ENCODE results near the gene KIF2C. TPM values are rescaled to one million over a fixed set of nuclear protein-coding genes. Genes with fewer than 3 reads are reported as not detected.
A peak's percentile ranks its signal among the peaks of the same experiment; 100 is the strongest.

Gene KIF2C
- total RNA-seq, 4 donors from 2014 or later = 0.76 to 4.5 (median 3.7) TPM

- DNase-seq (ENCODE audit: low spot score in 2 of 2) = peak in 1 of 2 donors; percentile 63
- intact Hi-C loops (cut with DNase I; ENCODE audit: low total_unique reads) = no loop called here
- no peak for TF ChIP-seq POLR2A (IDR thresholded peaks at IDR 0.05)
- TF ChIP-seq, protein P1, sequence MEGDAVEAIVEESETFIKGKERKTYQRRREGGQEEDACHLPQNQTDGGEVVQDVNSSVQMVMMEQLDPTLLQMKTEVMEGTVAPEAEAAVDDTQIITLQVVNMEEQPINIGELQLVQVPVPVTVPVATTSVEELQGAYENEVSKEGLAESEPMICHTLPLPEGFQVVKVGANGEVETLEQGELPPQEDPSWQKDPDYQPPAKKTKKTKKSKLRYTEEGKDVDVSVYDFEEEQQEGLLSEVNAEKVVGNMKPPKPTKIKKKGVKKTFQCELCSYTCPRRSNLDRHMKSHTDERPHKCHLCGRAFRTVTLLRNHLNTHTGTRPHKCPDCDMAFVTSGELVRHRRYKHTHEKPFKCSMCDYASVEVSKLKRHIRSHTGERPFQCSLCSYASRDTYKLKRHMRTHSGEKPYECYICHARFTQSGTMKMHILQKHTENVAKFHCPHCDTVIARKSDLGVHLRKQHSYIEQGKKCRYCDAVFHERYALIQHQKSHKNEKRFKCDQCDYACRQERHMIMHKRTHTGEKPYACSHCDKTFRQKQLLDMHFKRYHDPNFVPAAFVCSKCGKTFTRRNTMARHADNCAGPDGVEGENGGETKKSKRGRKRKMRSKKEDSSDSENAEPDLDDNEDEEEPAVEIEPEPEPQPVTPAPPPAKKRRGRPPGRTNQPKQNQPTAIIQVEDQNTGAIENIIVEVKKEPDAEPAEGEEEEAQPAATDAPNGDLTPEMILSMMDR (IDR thresholded peaks at IDR 0.05) = peak in 1 of 3 donors; percentile 51
- H3K4me3 ChIP-seq (ENCODE audit: low read depth, poor library complexity, severe bottlenecking) = no peak overlapping the region
- 9 to 12% methylated on average over 9 of the region's 9 CpGs for WGBS, 2 donors
Measured at GRCh38 chr1:44714944-44715571, 24.6 kb upstream of the KIF2C start.

- TF ChIP-seq, protein P1 (IDR thresholded peaks at IDR 0.05) = no peak
- TF ChIP-seq POLR2A (IDR thresholded peaks at IDR 0.05) = no peak
- DNase-seq (ENCODE audit: low spot score in 2 of 2) = no peak
- WGBS, 2 donors = 65 to 68% methylated on average over 4 of the region's 4 CpGs
- H3K4me3 ChIP-seq (ENCODE audit: low read depth, poor library complexity, severe bottlenecking) = no peak overlapping the region
- intact Hi-C loops (cut with DNase I; ENCODE audit: low total_unique reads) = no loop called here
Measured at GRCh38 chr1:44717156-44717555, 22.5 kb upstream of the KIF2C start.

- no peak for TF ChIP-seq POLR2A (IDR thresholded peaks at IDR 0.05)
- TF ChIP-seq, protein P1 (IDR thresholded peaks at IDR 0.05) = no peak
- intact Hi-C loops (cut with DNase I; ENCODE audit: low total_unique reads) = no loop called here
- H3K4me3 ChIP-seq (ENCODE audit: low read depth, poor library complexity, severe bottlenecking) = no peak overlapping the region
- DNase-seq (ENCODE audit: low spot score in 2 of 2) = no peak
- WGBS, 2 donors = 43 to 46% methylated on average over 1 of the region's 1 CpG
Measured at GRCh38 chr1:44717653-44718052, 22.0 kb upstream of the KIF2C start.

DNA sequence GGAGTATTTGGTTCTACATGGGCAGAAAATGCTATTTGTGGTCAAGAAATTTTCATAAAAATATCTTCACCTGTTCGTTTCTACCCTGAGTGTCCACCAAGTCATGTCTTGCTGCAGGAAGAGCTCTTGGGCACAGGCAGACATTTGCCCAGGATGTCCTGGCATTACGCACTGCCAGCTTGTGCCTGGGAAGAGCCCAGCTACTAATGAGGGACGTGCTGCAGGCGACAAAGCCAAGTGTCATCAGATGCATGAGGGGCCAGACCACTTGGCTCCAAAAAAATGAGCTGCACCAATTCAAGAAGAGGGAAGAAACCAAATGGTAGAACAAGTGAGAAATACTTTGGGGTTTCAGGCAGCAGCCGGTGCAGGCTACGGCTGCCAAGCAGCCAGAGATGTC, 21.5 kb upstream of the KIF2C start:
- DNase-seq (ENCODE audit: low spot score in 2 of 2) = no peak
- H3K4me3 ChIP-seq (ENCODE audit: low read depth, poor library complexity, severe bottlenecking) = no peak overlapping the region
- WGBS, 2 donors = 68 to 79% methylated on average over 6 of the region's 6 CpGs
- TF ChIP-seq POLR2A (IDR thresholded peaks at IDR 0.05) = no peak
- TF ChIP-seq, protein P1 (IDR thresholded peaks at IDR 0.05) = no peak
- intact Hi-C loops (cut with DNase I; ENCODE audit: low total_unique reads) = no loop called here

GRCh38 chr1:44719318-44719717, 20.3 kb upstream of the KIF2C start:
- WGBS, 2 donors = 46 to 55% methylated on average over 5 of the region's 5 CpGs
- DNase-seq (ENCODE audit: low spot score in 2 of 2) = no peak
- intact Hi-C loops (cut with DNase I; ENCODE audit: low total_unique reads) = no loop called here
- TF ChIP-seq, protein P1 (IDR thresholded peaks at IDR 0.05) = no peak
- no peak for TF ChIP-seq POLR2A (IDR thresholded peaks at IDR 0.05)
- no peak overlapping the region for H3K4me3 ChIP-seq (ENCODE audit: low read depth, poor library complexity, severe bottlenecking)

- WGBS, 2 donors = 82 to 89% methylated on average over 4 of the region's 4 CpGs
- TF ChIP-seq POLR2A (IDR thresholded peaks at IDR 0.05) = no peak
- TF ChIP-seq, protein P1 (IDR thresholded peaks at IDR 0.05) = no peak
- H3K4me3 ChIP-seq (ENCODE audit: low read depth, poor library complexity, severe bottlenecking) = no peak overlapping the region
- intact Hi-C loops (cut with DNase I; ENCODE audit: low total_unique reads) = no loop called here
- no peak for DNase-seq (ENCODE audit: low spot score in 2 of 2)
Measured at GRCh38 chr1:44720281-44720680, 19.4 kb upstream of the KIF2C start.
